GM21360 (cell line): ENCODE data around the gene SLFN5.
"Not testable (repeated sequence)": the region's sequence is repeated elsewhere in the genome, so short reads cannot be mapped to it uniquely, and the experiment has no call there.

Experiments
- ATAC-seq: cut with Tn5 transposase; IDR thresholded peaks from one replicate; pipeline ENCODE4 v1.9.1; 2021; ENCODE audit warnings: mild to moderate bottlenecking, moderate library complexity; ENCODE audit not compliant: unreplicated experiment

SLFN5 gene

GRCh38 chr17:35287286-35287811 lies 44.5 kb downstream of the SLFN5 start:
- no peak for ATAC-seq

GRCh38 chr17:35289222-35289621 lies 46.4 kb downstream of the SLFN5 start:
- no peak for ATAC-seq

GRCh38 chr17:35291802-35292201 lies 48.9 kb downstream of the SLFN5 start:
- no peak for ATAC-seq

GRCh38 chr17:35293151-35293847 lies 50.4 kb downstream of the SLFN5 start:
- ATAC-seq, result no peak

- ATAC-seq, result no peak
Measured at GRCh38 chr17:35294756-35295155, 51.9 kb downstream of the SLFN5 start.

- no peak for ATAC-seq
Measured at GRCh38 chr17:35295686-35296085, 52.8 kb downstream of the SLFN5 start.

- ATAC-seq, result no peak
Measured at GRCh38 chr17:35297666-35298065, 54.8 kb downstream of the SLFN5 start.

- no peak for ATAC-seq
Measured at GRCh38 chr17:35298639-35299038, 55.8 kb downstream of the SLFN5 start.

GRCh38 chr17:35299135-35299534 lies 56.3 kb downstream of the SLFN5 start:
- ATAC-seq, result no peak

- ATAC-seq, result not testable (repeated sequence)
Measured at GRCh38 chr17:35309345-35309744, 66.5 kb downstream of the SLFN5 start.

GRCh38 chr17:35312346-35312745 lies 69.5 kb downstream of the SLFN5 start:
- no peak for ATAC-seq

- ATAC-seq, result no peak
Measured at GRCh38 chr17:35312790-35313711, 70.2 kb downstream of the SLFN5 start.

GRCh38 chr17:35313875-35314409 lies 71.1 kb downstream of the SLFN5 start:
- no peak for ATAC-seq

- no peak for ATAC-seq
Measured at GRCh38 chr17:35314415-35315216, 71.7 kb downstream of the SLFN5 start.

- no peak for ATAC-seq
Measured at GRCh38 chr17:35315283-35315682, 72.4 kb downstream of the SLFN5 start.

GRCh38 chr17:35315971-35316370 lies 73.1 kb downstream of the SLFN5 start:
- no peak for ATAC-seq

GRCh38 chr17:35322749-35323148 lies 79.9 kb downstream of the SLFN5 start:
- ATAC-seq, result no peak
